HG03575 (cell line): Measurements from ENCODE around the gene EXOSC1.
"Not testable (repeated sequence)": the region's sequence is repeated elsewhere in the genome, so short reads cannot be mapped to it uniquely, and the experiment has no call there.

Experiments used
- ATAC-seq: cut with Tn5 transposase; IDR thresholded peaks from one replicate; pipeline ENCODE4 v1.9.1; 2021; ENCODE audit not compliant: unreplicated experiment, insufficient number of reproducible peaks, low FRiP score; ENCODE audit errors: extremely low read depth

EXOSC1 gene

GRCh38 chr10:97445722-97446639 lies at the start of gene EXOSC1, which contains the start of gene ZDHHC16:
EXOSC1 (minus strand) TSS chr10:97446006; CDS start chr10:97445985, 21 bp downstream.
ZDHHC16 (plus strand) TSS chr10:97446175; CDS start chr10:97451676, 5,501 bp downstream.
- peak; percentile 86 for ATAC-seq

GRCh38 chr10:97494863-97495506 lies 49.2 kb upstream of the EXOSC1 start:
- ATAC-seq = no peak

DNA sequence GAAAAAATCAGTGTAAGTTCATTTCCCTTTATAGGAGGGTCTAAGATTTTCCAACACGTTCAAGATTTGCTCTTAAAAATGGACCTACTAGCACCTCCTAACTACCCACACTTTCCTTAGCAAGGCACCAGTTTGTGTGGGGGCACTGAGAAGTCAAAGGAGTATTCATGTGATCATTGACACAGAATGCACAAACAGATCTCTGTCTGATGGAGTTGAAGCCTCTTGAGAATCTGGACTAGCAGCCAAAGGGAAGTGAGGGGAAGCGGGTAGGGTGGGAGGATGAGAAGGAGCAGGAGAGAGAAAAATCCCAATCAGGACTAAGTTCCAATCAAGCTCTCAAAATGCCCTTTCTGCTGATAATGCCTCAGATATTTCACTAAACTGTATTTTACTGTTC lies 48.3 kb upstream of the EXOSC1 start:
- ATAC-seq = no peak

DNA sequence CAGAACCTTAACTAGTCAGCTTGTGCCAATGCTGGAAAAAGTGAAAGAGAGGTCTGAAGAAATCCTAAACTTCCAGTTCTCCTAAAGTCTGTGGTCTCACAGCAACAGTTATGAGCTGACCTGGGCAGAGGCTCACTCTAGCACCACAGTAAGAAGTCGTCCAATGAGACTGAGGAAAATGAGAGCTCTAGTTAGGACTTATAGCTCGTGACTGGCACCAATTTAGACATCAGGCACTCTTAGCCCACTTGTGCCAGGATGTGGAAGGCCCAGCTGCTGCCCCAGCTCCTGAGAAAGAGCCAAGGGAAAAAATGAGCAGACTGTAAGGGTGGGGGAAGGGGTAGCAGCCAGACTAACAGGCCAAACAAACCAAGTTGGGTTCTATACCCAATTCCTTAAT lies 44.8 kb upstream of the EXOSC1 start:
- ATAC-seq = no peak

GRCh38 chr10:97485647-97486281 lies 40.0 kb upstream of the EXOSC1 start:
- no peak for ATAC-seq

- no peak for ATAC-seq
These were observed 38.1 kb upstream of the EXOSC1 start for GRCh38 chr10:97483921-97484320.

DNA sequence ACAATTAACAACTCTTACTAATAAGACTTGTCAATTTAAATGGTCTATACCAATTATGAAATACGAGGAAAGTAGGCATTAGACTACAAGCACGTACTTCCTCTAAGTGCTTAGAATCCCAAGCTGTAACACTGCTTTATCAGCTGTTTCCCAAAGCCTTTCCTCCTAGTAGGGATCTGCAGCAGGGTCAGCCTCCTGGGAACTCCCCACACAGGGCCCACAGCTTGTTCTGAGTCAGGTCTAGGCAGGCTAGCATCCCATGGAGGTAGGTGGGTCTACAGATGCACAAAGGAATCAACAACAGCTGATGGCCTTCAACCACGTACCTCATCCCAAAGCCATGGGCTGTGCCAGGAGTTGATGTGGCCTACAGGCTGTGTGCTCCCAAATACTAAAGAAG lies 37.7 kb upstream of the EXOSC1 start:
- no peak for ATAC-seq

- no peak for ATAC-seq
These were observed 36.6 kb upstream of the EXOSC1 start for GRCh38 chr10:97482381-97482780.

- no peak for ATAC-seq
These were observed 35.3 kb upstream of the EXOSC1 start for GRCh38 chr10:97481071-97481470.

DNA sequence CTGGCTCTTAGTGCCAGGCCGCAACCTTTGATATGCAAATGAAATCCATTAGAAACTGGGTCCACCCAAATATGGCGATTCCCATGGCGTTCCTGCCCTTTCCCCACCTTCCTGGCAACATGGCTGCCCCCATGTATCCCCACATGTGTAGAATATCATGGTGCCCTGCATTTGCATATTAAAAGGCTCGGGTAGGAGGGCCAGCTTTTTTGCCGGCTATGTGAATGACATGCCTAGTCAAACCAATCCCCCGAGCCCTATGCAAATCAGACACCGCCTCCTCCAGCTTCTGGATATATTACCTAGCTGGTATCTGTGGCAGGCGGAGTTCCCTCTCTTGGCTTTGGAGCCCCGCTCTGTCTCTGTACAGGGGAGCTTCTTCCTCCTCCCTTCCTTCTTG lies 34.1 kb upstream of the EXOSC1 start:
- ATAC-seq = no peak

DNA sequence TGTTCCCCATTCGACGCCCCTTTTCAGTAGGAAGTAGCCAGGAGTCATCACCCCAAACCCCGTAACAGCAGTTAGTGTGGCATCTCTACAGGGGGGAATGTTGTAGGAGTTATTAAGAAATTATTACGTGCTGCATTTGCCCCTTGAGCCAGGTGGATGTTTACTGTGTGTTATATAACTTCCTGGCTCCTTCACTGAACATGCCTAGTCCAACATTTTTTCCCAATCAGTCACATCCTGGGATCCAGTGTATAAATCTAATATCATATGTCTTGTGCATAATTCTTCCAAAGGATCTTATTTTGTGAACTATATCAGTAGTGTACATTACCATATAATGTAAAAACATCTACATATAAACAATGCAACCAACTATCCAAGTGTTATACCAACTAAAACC lies 33.6 kb upstream of the EXOSC1 start:
- not testable (repeated sequence) for ATAC-seq

DNA sequence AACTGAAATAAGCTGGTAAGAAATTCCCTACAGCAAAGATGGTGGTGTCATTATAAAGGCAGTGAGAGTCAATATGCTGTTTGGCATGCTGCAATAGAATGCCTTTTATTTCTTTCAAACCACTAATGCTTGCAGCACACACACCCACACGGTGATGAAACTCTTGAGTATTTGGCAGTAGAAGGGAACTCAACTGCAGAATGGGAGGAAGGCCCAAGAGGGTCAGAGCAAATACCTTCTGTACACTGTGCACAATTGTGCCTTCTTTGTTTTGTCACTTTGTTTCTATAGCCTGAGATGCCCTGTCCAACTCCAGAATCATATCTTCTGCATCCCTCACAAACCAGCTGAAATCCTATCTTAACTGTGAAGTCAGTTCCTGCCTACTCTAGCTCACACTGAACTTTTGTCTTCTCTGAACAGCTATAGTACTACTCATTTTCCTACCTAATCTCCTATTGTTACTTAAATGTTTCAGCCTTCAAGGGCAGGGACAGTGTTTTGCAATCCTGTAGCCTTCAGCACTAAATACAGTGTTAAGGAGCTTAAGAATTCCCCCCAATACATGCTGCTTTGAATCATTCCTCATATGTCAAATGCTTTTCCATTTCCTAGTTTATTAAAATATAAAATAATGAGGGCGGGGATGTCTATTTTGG lies 30.3 kb upstream of the EXOSC1 start:
- ATAC-seq = no peak

DNA sequence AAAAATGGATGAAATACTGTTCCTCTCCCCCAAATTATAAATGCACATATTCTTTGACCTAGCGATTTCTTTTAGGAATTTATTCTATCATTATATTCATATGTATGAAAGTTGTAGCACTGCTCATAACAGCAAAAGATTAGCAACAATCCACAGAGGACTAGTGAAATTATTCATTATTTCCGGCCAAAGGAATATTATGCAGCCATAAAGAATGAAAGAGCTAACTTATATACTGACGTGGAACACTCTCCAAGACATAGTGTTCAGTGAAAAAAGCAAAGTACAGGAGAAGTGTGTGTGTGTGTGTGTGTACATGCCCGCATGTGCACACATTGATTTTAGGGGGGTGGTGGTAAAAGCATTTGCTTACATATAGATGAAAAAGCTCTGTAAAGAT lies 29.1 kb upstream of the EXOSC1 start:
- ATAC-seq = no peak

DNA sequence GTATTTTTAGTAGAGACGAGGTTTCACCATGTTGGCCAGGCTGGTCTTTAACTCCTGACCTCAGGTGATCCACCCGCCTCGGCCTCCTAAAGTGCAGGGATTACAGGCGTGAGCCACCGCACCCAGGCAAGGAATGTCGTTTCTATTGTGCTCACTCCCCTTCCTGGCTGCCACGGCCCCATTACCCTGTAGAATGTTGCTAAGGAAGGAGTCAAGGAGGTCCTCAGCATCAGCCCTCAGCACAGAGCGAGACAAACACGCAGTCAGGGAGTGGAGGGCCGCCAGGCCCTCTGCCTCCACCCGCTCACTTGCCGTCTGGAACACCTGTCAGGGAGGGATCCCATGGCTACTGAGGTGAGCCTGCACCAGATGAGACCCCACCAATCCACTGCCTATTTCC lies 23.0 kb upstream of the EXOSC1 start:
- ATAC-seq = not testable (repeated sequence)

- no peak for ATAC-seq
These were observed 22.4 kb upstream of the EXOSC1 start for GRCh38 chr10:97468162-97468561.

DNA sequence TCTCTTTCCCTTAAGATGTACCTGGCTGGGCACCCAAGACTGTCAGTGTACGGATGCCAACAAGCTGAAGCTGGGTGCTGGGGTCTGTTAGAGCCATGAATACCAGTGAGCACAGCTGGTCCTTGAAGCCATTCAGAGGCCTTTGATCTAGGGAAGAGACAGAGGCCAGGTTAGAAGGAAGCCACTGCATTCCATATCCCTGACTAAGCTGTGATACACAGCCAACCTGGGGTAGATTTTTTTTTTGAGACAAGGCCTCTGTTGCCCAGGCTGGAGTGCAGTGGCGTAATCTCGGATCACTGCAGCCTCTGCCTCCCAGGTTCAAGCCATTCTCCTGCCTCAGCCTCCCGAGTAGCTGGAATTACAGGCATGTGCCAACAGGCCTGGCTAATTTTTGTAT lies 20.9 kb upstream of the EXOSC1 start:
- no peak for ATAC-seq

- ATAC-seq = no peak
These were observed 20.2 kb upstream of the EXOSC1 start for GRCh38 chr10:97465982-97466381.

DNA sequence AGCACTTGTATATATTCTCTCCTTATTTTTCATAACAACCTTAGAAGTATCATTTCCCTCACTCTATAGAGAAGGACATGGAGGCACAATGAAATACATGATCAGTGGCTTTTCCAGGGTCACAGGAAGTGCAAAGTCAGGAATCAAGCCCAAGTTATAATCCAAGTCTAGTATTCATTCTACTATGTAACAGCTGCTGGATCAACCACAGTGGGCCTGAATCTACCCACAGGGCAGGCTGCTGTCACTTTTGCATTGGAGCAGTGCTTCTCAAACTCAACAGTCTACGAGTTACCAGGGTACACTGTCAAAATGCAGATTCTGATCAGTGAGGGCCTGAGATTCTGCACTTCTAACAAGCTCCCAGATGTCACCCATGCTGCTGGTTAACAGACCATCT lies 18.4 kb upstream of the EXOSC1 start:
- ATAC-seq = no peak

DNA sequence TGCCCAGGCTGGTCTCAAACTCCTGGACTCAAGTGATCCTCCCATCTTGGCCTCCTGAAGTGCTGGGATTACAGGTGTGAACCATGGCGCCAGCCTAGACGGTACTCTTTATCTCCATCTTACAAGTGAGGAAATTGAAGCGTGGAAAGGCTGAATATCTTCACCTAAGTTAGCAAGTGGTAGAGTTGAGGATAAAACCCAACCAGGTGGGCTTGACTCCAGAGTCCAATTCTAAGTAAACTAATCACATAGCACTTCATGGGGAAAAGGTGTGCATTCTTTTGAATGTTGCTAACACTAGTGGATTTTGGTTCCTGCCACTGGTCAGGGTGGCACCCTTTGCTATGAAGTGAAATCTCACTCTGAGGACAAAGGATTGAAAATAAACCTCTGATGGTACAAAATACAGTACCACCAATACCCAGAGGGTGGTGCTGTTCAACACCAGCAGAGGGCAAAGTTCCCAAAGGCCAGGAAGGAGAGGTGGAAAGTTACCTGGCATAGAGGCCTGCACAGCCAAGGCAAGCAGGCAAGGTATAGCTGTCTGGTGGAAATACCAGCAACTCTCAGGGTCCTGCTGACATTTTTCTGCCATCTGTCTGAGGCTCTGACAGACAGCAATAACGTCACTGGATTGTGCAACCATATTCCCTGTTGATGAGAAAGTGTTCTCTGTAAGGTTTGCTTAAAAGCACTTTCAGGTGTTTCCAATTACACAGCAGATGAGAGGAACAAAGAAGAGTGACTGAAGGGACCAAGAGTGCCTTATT lies 17.7 kb upstream of the EXOSC1 start:
- ATAC-seq = no peak
